COLO668 (cell line): ENCODE data around the gene STK32A.

ENCODE experiments used
- DNase-seq: peaks from one replicate; lab custom pipeline; 2025; ENCODE audit not compliant: unreplicated experiment; lab: John Stamatoyannopoulos, UW

The STK32A gene

DNA sequence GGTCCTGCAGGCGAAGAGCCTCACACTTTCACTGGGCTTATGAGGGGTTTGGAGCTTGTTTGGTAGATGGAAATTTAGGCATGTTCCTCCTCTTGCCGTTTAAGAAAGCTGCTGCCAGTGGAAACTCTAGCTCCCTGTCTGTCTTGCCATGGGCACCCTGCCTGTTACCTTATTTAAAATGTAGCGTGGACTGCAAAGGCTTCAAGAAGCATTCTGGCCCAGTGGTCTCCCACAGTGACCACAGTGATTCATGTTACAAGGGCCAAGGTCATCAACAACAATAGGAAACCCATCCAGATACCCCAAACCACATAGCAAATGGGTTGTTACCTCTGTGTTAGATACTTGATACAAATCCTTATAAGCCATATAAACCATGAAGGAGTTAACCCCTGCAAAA is 178.4 kb downstream of the STK32A start:
- no peak for DNase-seq

DNA sequence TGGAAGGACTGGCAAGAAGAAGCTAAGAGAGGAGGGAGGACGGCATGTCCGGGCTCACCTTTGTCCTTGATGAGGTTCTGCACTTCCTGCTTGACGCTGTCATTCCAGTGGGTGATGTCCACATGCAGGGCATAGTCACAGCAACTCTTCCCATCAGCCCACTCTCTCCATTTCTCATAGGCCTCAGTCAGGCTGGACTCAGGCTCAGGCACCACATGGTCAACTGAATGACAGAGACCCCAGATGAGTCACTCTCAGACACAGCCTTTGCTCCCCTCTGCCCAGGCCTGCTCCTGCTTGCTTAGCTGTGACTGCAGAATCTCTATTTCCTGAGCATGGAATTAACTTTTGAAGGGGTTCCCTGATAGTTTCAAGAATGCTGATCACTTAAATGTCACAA is 180.8 kb downstream of the STK32A start:
- DNase-seq: no peak

DNA sequence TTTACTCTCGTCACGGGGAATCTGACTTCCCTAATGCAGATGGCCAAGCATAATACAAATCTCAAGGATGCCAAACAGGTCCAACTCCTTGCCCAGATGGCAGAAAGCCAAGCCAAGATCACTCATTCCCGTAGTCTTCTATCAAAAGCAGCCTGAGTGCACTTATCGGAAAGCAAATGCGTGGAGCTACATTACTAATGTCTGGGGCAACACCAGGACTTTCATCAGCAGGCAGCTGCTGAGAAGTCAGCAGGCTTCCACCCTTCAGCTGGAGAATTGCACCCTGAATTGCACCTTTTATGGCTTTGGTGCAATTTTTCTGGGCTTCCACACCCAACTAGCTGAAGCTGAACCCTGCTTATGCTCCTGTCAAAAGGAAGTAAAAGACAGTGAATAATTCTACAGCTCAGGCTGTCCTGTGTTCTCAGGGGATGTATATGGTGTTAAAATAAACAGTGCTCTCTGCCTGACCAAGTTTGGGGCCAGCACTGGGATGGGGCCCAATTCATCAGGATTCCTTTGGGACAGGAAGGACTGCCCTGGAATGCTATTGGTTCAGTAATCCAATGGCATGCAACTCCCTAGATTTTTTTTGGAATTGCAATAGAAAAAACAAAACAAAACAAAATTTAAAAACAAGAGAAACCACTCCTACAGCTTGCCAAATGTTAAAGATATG is 182.4 kb downstream of the STK32A start:
- no peak for DNase-seq

DNA sequence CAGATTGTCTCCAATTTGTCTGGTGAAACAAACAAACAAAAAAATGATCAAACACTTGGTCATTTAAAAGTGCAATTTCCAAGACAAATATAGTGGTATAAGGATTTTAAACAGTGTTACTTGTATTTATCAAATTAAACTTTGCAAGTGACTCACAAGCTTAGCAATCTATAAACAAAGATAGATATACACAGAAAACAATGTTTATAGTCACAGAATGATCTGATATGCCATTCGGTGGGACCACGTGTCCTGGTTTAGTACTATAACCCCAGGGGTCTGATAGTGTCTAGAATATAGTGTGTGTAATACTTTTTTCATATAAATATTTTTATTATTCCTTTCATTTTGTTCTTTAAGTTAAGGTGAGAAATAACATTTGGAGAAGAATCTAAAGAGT is 183.8 kb downstream of the STK32A start:
- no peak for DNase-seq

DNA sequence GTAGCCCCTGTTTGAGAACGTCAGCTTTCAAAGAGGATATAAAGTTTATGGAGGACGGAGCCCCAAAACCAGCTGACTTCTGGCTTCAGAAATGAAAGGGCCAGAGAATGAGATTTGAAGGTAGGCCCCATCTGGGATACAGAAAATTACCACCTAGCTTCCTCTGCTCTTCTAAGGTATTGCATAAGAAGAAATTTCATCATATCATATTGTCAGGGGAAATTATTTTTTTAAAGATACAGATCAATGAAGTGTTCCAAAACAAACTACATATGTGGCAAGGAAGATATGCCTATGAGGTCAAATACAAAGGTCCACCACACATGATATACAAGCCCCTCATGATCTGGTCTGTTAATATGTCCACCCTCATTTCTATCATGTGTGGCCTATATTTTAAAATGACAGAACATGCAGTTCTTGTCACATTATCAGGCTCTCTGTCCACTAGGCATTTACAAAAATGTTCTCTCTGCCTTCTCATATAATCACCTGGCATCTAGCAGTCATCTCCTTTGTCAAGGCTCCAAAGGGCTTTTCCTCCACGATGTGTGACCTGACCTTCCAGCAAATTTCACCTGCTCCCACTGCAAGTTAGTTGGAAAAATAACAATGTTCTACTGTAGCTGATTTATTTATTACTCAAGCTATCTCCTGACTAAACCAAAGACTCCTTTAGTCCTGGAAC is 192.0 kb downstream of the STK32A start:
- no peak for DNase-seq

DNA sequence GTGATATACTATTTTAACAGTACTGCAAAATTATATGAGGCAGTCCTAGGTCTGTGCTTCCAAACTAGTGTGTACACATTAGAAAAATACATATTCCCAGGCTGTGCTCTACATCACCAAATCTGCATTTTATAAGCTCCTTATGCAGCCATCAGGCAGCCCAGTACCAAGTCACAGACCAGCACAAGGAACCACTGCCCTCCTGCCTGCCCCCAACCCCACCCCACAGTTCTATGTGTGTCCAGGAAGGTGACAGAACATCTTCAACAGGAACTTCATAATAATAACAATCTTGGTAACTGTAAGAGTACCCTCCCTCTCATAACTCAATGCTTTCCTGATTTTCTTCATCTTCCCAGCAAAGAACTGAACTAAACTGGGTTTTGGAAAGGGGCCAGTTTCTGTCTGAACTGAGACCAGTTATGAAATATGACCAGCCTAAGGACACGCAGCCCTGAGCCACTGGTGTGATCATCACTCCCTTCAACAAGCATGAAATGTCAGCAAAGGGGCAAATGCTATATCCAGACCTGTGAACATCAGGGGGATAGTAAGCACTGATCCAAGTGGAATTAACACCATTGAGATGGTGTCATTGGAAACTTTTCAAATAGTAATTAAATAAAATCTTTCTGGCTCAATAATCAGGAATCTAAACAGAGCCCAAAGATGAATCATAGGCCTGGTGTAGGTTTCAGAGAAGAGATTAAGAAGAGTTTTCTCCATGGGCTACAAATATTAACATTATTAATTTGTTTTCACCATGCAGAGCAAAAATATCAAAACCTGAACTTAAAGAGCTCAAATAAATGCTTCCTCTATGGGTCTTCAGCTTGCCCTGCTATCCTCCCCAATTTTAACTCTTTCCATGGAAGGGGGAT is 192.9 kb downstream of the STK32A start:
- DNase-seq: no peak

DNA sequence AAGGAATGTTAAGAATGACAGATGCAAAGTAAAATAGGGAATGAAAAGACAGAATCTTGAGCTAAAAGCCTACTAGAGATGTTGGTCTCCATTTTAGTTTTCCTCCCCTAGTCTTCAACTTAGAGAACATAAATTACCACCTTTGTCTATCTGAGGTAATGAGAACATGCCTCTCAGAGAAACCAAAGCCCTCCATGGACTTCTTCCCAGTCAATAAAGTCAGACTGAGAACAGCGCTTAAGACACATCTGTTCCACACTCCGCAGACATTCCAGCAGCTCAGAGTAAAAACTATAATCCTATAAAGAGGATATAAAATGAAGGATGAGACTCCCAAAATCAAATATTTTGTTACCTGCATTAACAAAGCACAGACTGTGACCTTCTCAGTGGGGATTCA is 195.8 kb downstream of the STK32A start:
- DNase-seq: no peak

DNA sequence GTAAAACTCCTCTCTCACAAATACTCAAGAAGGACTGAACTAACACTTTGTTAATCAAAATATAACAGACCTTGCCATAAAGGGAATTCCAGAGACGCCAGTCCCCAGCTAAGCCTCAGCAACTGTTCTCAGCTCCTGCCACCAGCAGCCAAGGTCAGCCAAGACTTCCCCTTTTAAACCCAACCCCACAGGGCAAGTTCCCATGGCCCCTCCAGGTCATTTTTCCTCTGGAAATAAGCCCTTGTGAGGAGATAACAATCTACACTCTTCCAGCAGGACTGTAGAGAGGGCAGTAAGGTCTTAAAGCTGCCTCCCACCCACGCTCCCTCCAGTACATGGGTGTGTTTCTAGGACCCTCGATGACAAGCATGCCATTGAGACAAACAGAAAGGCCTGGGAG is 196.8 kb downstream of the STK32A start:
- DNase-seq: no peak

DNA sequence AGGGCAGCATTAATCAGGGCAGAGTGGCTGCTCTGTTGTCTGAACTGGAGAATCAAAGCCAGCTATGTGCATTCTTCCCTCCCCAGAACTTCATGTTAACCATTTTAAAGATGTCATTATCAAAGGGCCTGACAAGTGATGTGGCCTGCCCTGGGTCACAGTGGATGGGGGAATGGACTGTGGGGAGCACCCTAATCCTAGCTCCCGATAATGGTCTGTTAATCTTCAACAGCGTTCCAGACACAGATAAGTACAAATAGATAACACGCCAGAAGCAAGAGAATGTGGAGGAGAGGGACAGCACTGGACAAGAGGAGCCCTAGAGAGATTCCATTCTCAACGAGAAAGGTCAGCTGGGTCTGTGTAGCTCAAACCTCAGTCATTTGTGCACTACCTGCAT is 197.5 kb downstream of the STK32A start:
- no peak for DNase-seq

DNA sequence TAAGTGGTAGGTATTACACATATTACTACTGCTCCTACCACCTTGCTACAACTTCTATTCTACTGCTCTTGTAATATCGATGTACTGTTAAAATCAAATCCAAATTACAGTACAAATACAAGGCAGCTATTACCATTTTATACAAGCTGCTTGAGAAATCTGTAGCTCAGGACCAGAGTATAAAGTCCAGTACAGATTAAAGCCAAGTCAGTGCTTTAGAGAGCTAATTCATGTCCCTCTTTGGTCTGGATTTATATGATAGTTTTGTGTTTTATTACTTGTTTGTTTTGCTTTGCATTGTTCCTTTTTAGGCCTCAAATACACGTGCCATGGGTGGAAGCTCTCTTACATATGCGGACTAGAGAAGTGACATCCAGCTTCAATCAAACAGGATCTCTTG is 199.2 kb downstream of the STK32A start:
- no peak for DNase-seq

DNA sequence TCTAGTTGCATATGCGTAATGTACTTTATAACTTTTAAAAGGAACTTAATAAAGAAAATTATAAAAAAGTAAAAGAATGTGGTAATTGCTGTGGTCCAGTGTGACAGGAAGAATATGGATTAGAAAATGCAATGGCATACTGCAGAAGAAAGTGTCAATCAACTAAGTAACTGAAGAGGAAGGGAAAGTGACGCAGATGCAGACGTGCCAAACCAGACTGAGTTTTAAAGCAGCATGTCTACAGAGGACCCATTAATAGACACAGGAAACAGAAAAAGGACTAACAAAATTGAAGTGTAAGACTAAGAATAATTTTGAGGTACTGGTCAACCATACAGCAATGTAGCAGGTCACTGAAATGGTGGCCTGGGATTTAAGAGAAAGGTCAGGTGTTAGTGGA is 201.8 kb downstream of the STK32A start:
- no peak for DNase-seq

DNA sequence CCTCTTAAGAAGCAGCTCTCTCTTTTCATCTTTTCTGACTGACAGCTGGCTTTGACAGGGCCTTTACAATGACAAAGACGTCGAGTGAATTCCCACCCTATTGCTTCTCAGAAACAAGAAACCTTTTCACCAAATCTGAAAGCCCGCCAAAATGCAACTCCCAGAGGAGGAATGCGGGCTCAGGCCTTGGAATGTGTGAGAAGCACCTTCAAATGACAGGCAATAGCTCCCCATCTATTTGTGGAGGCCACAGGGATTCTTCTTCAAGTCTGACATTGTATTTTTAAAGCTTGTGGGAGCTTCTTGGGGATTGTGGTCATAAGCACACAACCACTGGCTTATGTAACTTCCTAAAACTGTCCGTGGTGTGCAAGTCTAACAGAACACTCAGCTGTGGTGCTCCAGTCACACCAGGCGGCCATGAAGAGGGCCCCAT is 202.4 kb downstream of the STK32A start:
- DNase-seq: no peak
